ENCODE data around the gene COG5. TPM values are rescaled to one million over a fixed set of nuclear protein-coding genes. Genes with fewer than 3 reads are reported as not detected.

The COG5 gene
- total and polyA plus RNA-seq, 2 donors from 2014 or later, result 8.6 to 45.7 TPM

DNA sequence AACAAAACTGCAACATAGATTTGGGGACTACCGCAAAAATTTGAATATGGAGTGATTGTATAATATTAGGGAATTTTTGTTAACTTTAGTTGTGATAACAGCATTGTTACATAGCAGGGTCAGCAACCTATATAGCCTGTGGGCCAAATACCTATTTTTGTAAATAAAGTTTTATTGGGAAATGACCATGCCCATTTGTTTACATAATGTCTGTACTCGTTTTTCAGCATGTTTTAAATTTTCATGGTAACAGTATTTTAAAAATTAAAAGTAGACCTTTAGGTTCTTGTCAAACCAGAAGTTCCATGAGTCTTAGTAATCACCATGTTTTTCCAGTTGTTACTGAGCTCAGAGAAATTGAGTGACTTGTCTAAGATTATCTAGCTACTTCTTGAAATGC is 21.0 kb upstream of the COG5 start:
- Histone ChIP-seq H3K9me3 (ENCODE audit: control insufficient read depth in 2 of 3, insufficient read depth in 1 of 3, low read length in 3 of 3) (no peaks in the 10 kb centered on the region), H3K36me3 (ENCODE audit: control insufficient read depth in 2 of 3, insufficient read depth in 3 of 3, low read length in 3 of 3) (peaks cover 0 to 4% (median 0%) of the 10 kb centered on the region in 3 donors), H3K27me3 (ENCODE audit: control insufficient read depth, insufficient read depth, low read length) (no peaks in the 10 kb centered on the region), H3K27ac (ENCODE audit: low read depth in 2 of 2, low read length in 2 of 2) (no peak overlapping the region), H3K4me1 (ENCODE audit: control insufficient read depth in 2 of 3, insufficient read depth in 2 of 3, low read depth in 1 of 3, low read length in 3 of 3) (peaks cover 0 to 4% (median 3%) of the 10 kb centered on the region in 3 donors), H3K4me3 (ENCODE audit: low read length in 3 of 3) (no peak overlapping the region), H3K9ac (ENCODE audit: low read length in 3 of 3) (no peak overlapping the region)
- TF ChIP-seq, protein P1, sequence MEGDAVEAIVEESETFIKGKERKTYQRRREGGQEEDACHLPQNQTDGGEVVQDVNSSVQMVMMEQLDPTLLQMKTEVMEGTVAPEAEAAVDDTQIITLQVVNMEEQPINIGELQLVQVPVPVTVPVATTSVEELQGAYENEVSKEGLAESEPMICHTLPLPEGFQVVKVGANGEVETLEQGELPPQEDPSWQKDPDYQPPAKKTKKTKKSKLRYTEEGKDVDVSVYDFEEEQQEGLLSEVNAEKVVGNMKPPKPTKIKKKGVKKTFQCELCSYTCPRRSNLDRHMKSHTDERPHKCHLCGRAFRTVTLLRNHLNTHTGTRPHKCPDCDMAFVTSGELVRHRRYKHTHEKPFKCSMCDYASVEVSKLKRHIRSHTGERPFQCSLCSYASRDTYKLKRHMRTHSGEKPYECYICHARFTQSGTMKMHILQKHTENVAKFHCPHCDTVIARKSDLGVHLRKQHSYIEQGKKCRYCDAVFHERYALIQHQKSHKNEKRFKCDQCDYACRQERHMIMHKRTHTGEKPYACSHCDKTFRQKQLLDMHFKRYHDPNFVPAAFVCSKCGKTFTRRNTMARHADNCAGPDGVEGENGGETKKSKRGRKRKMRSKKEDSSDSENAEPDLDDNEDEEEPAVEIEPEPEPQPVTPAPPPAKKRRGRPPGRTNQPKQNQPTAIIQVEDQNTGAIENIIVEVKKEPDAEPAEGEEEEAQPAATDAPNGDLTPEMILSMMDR (IDR thresholded peaks at IDR 0.05; ENCODE audit: borderline replicate concordance, extremely low read depth, insufficient read depth), result no peak
- FAIRE-seq (no peak), DNase-seq (no peak)
- intact Hi-C loops (cut with DNase I), result no loop called here

DNA sequence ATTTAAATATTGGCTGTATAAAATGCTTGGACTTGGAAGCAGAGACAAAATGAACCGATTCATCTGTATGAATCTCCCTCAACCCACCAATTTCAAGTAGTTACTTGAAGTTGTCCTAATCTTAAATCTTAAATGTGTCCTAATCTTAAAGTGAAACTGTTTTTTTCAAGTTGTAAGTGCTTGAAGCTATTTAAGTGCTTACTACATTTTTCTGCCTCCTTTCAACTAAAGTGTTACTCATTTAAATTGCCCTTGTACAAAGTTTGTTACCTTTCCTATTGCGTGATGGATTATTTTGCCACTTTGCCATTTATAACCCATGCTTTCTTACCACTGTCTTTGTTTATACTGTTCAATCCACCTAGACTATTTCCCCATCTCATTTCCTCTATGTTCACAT is 19.2 kb upstream of the COG5 start:
- Histone ChIP-seq H3K36me3 (ENCODE audit: control insufficient read depth in 2 of 3, insufficient read depth in 3 of 3, low read length in 3 of 3) (peaks cover 0 to 4% (median 0%) of the 10 kb centered on the region in 3 donors), H3K9ac (ENCODE audit: low read length in 3 of 3) (no peak overlapping the region), H3K4me3 (ENCODE audit: low read length in 3 of 3) (no peak overlapping the region), H3K27ac (ENCODE audit: low read depth in 2 of 2, low read length in 2 of 2) (no peak overlapping the region), H3K9me3 (ENCODE audit: control insufficient read depth in 2 of 3, insufficient read depth in 1 of 3, low read length in 3 of 3) (no peaks in the 10 kb centered on the region), H3K4me1 (ENCODE audit: control insufficient read depth in 2 of 3, insufficient read depth in 2 of 3, low read depth in 1 of 3, low read length in 3 of 3) (peaks cover 0 to 4% (median 3%) of the 10 kb centered on the region in 3 donors), H3K27me3 (ENCODE audit: control insufficient read depth, insufficient read depth, low read length) (no peaks in the 10 kb centered on the region)
- no peak for DNase-seq
- no peak for FAIRE-seq
- TF ChIP-seq, protein P1 (IDR thresholded peaks at IDR 0.05; ENCODE audit: borderline replicate concordance, extremely low read depth, insufficient read depth), result no peak
- intact Hi-C loops (cut with DNase I), result no loop called here

DNA sequence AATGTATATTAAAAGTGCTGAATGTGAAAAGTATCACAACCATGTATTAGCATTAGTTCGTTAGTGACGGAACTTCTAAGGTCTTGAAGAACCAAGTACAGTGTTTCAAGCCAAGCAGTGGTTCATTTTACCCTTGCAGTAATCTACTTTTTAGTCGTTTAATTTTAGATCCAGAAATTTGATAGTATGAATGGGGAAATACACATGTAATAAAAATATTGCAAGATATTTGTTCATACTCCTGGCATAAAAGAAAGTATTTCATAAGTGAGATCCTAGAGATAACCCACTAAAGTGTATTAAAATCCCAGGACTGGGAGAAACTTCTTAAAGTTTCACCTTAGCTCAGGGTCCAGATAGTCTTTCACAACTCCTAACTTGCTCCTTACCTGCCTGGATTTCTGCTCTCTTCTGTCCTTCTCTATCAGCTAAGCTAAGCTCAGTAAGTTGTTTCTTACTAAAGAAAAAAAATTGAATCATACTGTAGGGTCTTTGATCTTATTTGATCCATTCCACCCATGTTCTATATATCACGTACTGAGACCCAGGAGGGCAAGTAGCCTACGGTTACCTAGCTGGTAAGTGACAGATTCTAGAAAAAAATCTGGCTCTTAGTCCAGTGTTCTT is 17.8 kb upstream of the COG5 start:
- Histone ChIP-seq H3K9ac (ENCODE audit: low read length in 3 of 3) (peak overlapping the region; percentile 17 to 85 (median 33)), H3K36me3 (ENCODE audit: control insufficient read depth in 2 of 3, insufficient read depth in 3 of 3, low read length in 3 of 3) (peaks cover 0 to 4% (median 0%) of the 10 kb centered on the region in 3 donors), H3K4me1 (ENCODE audit: control insufficient read depth in 2 of 3, insufficient read depth in 2 of 3, low read depth in 1 of 3, low read length in 3 of 3) (peaks cover 0 to 4% (median 3%) of the 10 kb centered on the region in 3 donors), H3K27ac (ENCODE audit: low read depth in 2 of 2, low read length in 2 of 2) (no peak overlapping the region), H3K9me3 (ENCODE audit: control insufficient read depth in 2 of 3, insufficient read depth in 1 of 3, low read length in 3 of 3) (no peaks in the 10 kb centered on the region), H3K4me3 (ENCODE audit: low read length in 3 of 3) (peak overlapping the region; percentile 35 to 88 (median 80)), H3K27me3 (ENCODE audit: control insufficient read depth, insufficient read depth, low read length) (no peaks in the 10 kb centered on the region)
- FAIRE-seq (no peak), DNase-seq (peak in 1 of 5 donors; percentile 2)
- TF ChIP-seq, protein P1 (IDR thresholded peaks at IDR 0.05; ENCODE audit: borderline replicate concordance, extremely low read depth, insufficient read depth), result no peak
- intact Hi-C loops (cut with DNase I), result no loop called here

Measured in kidney (tissue), 14 donors.